Measurements from ENCODE around the gene HLA-B. TPM values are rescaled to one million over a fixed set of nuclear protein-coding genes. Genes with fewer than 3 reads are reported as not detected.

HLA-B gene
- total and polyA plus RNA-seq, 2 of the 8 experiments (the other 6 are each of a cell fraction or from before 2014, with no cell fraction given) = 154 to 233 TPM

DNA sequence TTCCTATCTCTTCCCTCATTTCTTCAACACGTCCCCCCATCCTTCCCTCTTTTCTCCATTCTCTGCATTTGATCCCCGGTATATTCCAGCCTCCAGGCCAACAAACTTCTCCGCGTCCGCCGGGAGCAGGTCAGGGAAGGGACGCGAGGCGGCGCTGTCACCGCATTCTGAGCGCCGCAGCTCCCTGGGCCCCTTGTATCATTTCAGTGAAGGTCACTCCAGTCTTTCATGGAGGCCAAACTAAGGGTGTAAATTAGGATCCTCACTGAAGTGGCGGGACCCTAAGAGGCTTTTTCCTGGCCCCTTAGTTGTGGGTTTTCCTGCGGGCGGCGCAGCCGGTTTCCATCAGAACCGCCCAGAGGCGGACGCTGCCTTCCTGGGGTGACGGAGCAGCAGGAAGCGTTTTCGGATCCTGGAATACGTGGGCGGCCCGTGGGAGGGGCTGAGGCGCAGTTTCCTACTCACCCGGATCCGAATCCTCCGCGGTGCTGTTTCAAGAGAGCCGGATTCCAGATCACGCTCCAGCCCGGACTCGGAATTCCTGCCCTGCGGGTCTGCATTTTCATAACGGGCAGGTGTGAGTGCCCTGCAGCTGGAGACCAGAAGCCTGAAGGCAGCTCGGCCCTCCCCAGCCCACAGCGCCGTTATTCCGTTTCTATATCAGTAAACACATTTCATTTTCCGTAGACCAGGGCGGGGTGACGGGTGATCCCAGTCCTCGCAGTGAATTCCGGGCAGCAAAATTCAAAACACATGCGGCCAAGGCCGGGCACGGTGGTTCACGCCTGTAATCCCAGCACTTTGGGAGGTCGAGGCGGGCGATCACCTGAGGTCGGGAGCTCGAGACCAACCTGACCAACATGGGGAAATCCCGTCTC, 42.8 kb upstream of the HLA-B start (continued):
- TF ChIP-seq CTBP2 (IDR thresholded peaks at IDR 0.05; ENCODE audit: borderline replicate concordance, insufficient read depth, insufficient read length, low read length) (no peak), KDM5A (IDR thresholded peaks at IDR 0.05; ENCODE audit: low read length) (no peak), SUZ12 (IDR thresholded peaks at IDR 0.05; ENCODE audit: low read length) (0 out of 2 replicates have a peak, but pooled peaks have one; percentile 27), POLR2A (IDR thresholded peaks at IDR 0.05; ENCODE audit: control extremely low read depth in 1 of 2, low read depth in 2 of 2, low read length in 2 of 2) (no peak), EGR1 (IDR thresholded peaks at IDR 0.05; ENCODE audit: borderline replicate concordance, low read depth, low read length) (peak; percentile 91), TBP (IDR thresholded peaks at IDR 0.05; ENCODE audit: low read depth, low read length) (peak; percentile 17; the same call in 1 of the 2 replicates), RBBP5 (IDR thresholded peaks at IDR 0.05; ENCODE audit: borderline replicate concordance, low read depth, low read length) (peak; percentile 31; the same call in 1 of the 2 replicates), HDAC6 (IDR thresholded peaks at IDR 0.05; ENCODE audit: low read depth, low read length) (no peak), RNF2 (IDR thresholded peaks at IDR 0.05; ENCODE audit: borderline replicate concordance, low read depth, low read length, missing control alignments, poor library complexity, severe bottlenecking) (no peak), SP2 (IDR thresholded peaks at IDR 0.05; ENCODE audit: low read length) (no peak), NANOG (IDR thresholded peaks at IDR 0.05; ENCODE audit: insufficient read depth, low read depth, low read length, poor library complexity, severe bottlenecking) (no peak), RAD21 (IDR thresholded peaks at IDR 0.05 in 1 of 2, conservative IDR thresholded peaks at IDR 0.05 in 1 of 2; ENCODE audit: low read depth in 2 of 2, low read length in 2 of 2) (peak; percentile 62 to 81), BACH1 (IDR thresholded peaks at IDR 0.05; ENCODE audit: low read length) (no peak), POU5F1 (IDR thresholded peaks at IDR 0.05; ENCODE audit: low read depth, low read length) (no peak), FOSL1 (IDR thresholded peaks at IDR 0.05; ENCODE audit: insufficient read depth, low read depth, low read length) (no peak), SP1 (IDR thresholded peaks at IDR 0.05; ENCODE audit: low read depth, low read length) (no peak)
- TF ChIP-seq, protein P1, sequence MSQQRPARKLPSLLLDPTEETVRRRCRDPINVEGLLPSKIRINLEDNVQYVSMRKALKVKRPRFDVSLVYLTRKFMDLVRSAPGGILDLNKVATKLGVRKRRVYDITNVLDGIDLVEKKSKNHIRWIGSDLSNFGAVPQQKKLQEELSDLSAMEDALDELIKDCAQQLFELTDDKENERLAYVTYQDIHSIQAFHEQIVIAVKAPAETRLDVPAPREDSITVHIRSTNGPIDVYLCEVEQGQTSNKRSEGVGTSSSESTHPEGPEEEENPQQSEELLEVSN (IDR thresholded peaks at IDR 0.05) = no peak
